Nephron progenitor cell (in vitro differentiated cells): ENCODE results near the gene ZNF746.

Source experiments
- DNase-seq: peaks from one replicate; pipeline ENCODE4 v3.0.0; 2021
- H3K27ac Mint-ChIP-seq: 2 replicates; pipeline ENCODE4 v1.8.0; 2021; ENCODE audit warnings: mild to moderate bottlenecking, moderate library complexity, mixed read lengths
- H3K27me3 Mint-ChIP-seq: 2 replicates; pipeline ENCODE4 v1.8.0; 2021; ENCODE audit warnings: mild to moderate bottlenecking, low read depth, mixed read lengths; ENCODE audit not compliant: poor library complexity
- H3K36me3 Mint-ChIP-seq: 2 replicates; pipeline ENCODE4 v1.8.0; 2021; ENCODE audit warnings: low read depth, mixed read lengths
- H3K4me1 Mint-ChIP-seq: 2 replicates; pipeline ENCODE4 v1.8.0; 2021; ENCODE audit warnings: mixed read lengths
- H3K4me3 Mint-ChIP-seq: 2 replicates; pipeline ENCODE4 v1.8.0; 2021; ENCODE audit warnings: mild to moderate bottlenecking, moderate library complexity, mixed read lengths
- H3K9me3 Mint-ChIP-seq: 2 replicates; pipeline ENCODE4 v1.8.0; 2021; ENCODE audit warnings: mild to moderate bottlenecking, moderate library complexity, mixed read lengths
- TF ChIP-seq, protein P1 (sequence below): fragments of 200-600 bp; sonication (generic); IDR thresholded peaks from 2 replicates; pipeline ENCODE4 v1.5.0; 2021; ENCODE audit warnings: antibody characterized with exemption

The ZNF746 gene

DNA sequence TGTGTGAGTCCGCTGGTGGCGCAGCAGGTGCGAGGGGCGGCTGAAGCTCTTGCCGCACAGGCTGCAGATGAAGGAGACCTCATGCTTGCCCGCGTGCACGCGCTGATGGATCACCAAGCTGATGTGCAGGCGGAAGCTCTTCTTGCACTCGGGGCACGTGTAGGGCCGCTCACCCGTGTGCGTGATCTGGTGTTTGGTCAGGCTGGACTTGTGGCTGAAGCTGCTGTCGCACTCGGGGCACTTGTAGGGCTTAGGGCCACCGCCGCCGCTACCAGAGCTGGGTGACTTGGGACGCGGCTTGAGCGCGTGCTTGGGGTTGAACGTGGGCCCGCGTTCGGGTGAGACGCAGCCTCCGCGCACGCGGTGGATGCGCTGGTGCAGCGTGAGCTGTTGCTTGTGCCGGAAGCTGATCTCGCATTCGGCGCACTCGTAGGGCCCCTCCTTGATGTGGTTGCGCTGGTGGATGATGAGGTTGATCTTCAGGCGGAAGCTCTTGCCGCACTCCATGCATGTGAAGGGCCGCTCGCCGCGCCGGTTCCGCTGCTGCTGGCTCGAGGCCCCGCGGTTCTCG lies 65.4 kb downstream of the ZNF746 start:
- no peak overlapping the region for H3K4me3 Mint-ChIP-seq
- no peaks in the 10 kb centered on the region for H3K4me1 Mint-ChIP-seq
- no peaks in the 10 kb centered on the region for H3K27me3 Mint-ChIP-seq
- H3K9me3 Mint-ChIP-seq: no peaks in the 10 kb centered on the region
- TF ChIP-seq, protein P1, sequence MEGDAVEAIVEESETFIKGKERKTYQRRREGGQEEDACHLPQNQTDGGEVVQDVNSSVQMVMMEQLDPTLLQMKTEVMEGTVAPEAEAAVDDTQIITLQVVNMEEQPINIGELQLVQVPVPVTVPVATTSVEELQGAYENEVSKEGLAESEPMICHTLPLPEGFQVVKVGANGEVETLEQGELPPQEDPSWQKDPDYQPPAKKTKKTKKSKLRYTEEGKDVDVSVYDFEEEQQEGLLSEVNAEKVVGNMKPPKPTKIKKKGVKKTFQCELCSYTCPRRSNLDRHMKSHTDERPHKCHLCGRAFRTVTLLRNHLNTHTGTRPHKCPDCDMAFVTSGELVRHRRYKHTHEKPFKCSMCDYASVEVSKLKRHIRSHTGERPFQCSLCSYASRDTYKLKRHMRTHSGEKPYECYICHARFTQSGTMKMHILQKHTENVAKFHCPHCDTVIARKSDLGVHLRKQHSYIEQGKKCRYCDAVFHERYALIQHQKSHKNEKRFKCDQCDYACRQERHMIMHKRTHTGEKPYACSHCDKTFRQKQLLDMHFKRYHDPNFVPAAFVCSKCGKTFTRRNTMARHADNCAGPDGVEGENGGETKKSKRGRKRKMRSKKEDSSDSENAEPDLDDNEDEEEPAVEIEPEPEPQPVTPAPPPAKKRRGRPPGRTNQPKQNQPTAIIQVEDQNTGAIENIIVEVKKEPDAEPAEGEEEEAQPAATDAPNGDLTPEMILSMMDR: no peak
- no peak for DNase-seq
- H3K27ac Mint-ChIP-seq: no peak overlapping the region
- peaks cover 65% of the 10 kb centered on the region for H3K36me3 Mint-ChIP-seq

DNA sequence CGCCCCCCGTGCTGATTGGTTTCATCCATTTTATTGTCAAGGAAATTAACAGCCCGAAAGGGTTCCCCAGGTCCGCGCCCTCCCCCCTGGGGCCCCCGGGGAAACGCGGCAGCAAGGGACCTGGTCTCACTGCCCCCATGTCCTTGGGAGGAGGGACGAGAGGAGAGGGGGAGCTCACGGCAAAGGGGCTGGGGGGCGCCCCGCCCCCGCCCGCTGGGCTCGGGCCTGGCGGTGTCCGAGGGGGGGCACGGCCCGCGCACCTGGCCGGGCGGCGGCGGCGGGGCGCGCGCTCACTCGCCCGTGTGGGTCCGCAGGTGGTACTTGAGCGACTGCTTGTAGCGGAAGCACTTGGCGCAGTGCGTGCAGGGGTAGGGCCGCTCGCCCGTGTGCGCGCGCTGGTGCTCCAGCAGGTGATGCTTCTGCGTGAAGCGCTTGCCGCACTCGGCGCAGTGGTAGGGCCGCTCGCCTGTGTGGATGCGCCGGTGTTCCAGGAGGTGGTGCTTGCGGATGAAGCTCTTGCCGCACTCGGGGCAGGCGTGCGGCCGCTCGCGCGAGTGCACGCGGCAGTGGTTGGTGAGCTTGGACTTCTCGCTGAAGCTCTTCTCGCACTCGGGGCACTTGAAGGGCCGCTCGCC lies 66.0 kb downstream of the ZNF746 start:
- TF ChIP-seq, protein P1: no peak
- Mint-ChIP-seq H3K36me3 (peaks cover 63% of the 10 kb centered on the region), H3K27me3 (no peaks in the 10 kb centered on the region)

DNA sequence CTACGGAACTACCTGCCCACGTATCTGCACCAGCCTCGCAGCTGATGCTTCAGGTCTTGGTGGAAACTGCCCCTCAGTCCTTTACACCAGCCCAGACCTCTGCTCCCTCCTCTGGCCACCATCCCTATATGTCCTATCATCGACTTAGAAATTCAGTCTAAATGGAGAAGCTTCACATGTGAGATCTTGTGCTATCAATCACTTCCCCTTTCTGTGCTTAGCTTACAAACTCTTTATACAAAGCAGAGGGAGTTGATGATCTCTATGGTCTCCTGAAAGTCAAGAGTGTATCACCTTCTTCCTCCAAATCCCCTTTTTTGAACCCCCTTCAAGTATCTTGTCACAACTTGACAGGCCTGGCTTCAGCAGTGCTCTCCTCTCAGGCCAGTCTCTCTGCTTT lies 67.4 kb downstream of the ZNF746 start:
- no peak for DNase-seq
- TF ChIP-seq, protein P1: no peak
- Mint-ChIP-seq H3K27me3 (no peaks in the 10 kb centered on the region), H3K4me1 (no peaks in the 10 kb centered on the region), H3K9me3 (no peaks in the 10 kb centered on the region), H3K36me3 (peaks cover 55% of the 10 kb centered on the region), H3K27ac (peak overlapping the region; percentile 17), H3K4me3 (no peak overlapping the region)

More for the DNA sequence above, 66.0 kb downstream of the ZNF746 start:
- Mint-ChIP-seq H3K4me1 (no peaks in the 10 kb centered on the region), H3K4me3 (no peak overlapping the region), H3K9me3 (no peaks in the 10 kb centered on the region), H3K27ac (no peak overlapping the region)
- DNase-seq: no peak

DNA sequence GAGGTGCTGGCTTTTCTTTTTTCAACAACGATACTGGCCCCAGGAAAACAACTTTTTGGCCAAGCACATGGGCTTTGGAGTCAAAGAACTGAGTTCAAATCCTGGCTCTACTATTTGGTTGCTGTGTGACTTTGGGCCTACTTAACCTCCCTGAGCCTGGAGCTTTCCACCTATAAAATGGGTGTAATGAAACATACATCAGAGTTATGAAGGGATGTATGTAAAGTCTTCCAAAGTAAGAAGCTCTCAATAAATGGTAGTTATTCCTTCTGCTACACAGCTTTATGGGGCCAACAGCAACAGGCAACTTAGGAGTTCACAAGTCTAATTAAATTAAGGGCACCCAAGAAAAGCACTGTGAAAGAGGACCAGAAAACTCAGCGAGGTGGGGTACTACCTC lies 69.7 kb downstream of the ZNF746 start:
- peaks cover 35% of the 10 kb centered on the region for H3K36me3 Mint-ChIP-seq
- H3K9me3 Mint-ChIP-seq: no peaks in the 10 kb centered on the region
- no peak overlapping the region for H3K4me3 Mint-ChIP-seq
- H3K27ac Mint-ChIP-seq: no peak overlapping the region
- no peaks in the 10 kb centered on the region for H3K4me1 Mint-ChIP-seq
- DNase-seq: no peak
- no peaks in the 10 kb centered on the region for H3K27me3 Mint-ChIP-seq
- TF ChIP-seq, protein P1: no peak

GRCh38 chr7:149427096-149427680 lies 70.4 kb downstream of the ZNF746 start:
- no peaks in the 10 kb centered on the region for H3K4me1 Mint-ChIP-seq
- H3K36me3 Mint-ChIP-seq: peaks cover 28% of the 10 kb centered on the region
- TF ChIP-seq, protein P1: no peak
- H3K27me3 Mint-ChIP-seq: no peaks in the 10 kb centered on the region
- H3K9me3 Mint-ChIP-seq: no peaks in the 10 kb centered on the region
- no peak overlapping the region for H3K27ac Mint-ChIP-seq
- no peak overlapping the region for H3K4me3 Mint-ChIP-seq
- no peak for DNase-seq
